MCF 10A (cell line): ENCODE data around the gene FARSA. TPM values are rescaled to one million over a fixed set of nuclear protein-coding genes. Genes with fewer than 3 reads are reported as not detected.
"Not testable (repeated sequence)": the region's sequence is repeated elsewhere in the genome, so short reads cannot be mapped to it uniquely, and the experiment has no call there.

Source experiments
- BruUV-seq: library from RNA; stranded (reverse); fragments of 400-500 nt; replicated peaks from 2 replicates; lab custom pipeline; 2021; lab: Mats Ljungman, UMichigan
- CTCF ChIA-PET: fragments of 300-600 bp; sonication (Branson Sonifier 250); formaldehyde crosslinking; extraction: SDS; loops from one replicate; lab custom pipeline; 2021; ENCODE audit warnings: antibody characterized with exemption, inconsistent platforms; lab: Yijun Ruan, JAX
- POLR2A ChIA-PET: fragments of 300-600, 350-650 bp; sonication (Branson Sonifier 250); formaldehyde crosslinking; extraction: SDS; loops from one replicate; lab custom pipeline; 2020; ENCODE audit warnings: antibody characterized with exemption, inconsistent platforms; lab: Yijun Ruan, JAX
- DNase-seq: peaks from one replicate; pipeline ENCODE4 v3.0.0-alpha.2; 2018; ENCODE audit not compliant: unreplicated experiment
- H3K27ac Mint-ChIP-seq: one replicate; pipeline ENCODE4 v1.8.0; 2022; ENCODE audit warnings: mild to moderate bottlenecking, low read depth, mixed read lengths; ENCODE audit not compliant: unreplicated experiment
- H3K27me3 Mint-ChIP-seq: one replicate; pipeline ENCODE4 v1.8.0; 2022; ENCODE audit warnings: mixed read lengths; ENCODE audit not compliant: insufficient read depth, unreplicated experiment
- H3K36me3 Mint-ChIP-seq: one replicate; pipeline ENCODE4 v1.8.0; 2022; ENCODE audit warnings: mild to moderate bottlenecking, moderate library complexity, mixed read lengths; ENCODE audit not compliant: insufficient read depth, unreplicated experiment
- H3K4me1 Mint-ChIP-seq: one replicate; pipeline ENCODE4 v1.8.0; 2022; ENCODE audit warnings: mixed read lengths; ENCODE audit not compliant: insufficient read depth, unreplicated experiment
- H3K4me3 Mint-ChIP-seq: one replicate; pipeline ENCODE4 v1.8.0; 2022; ENCODE audit warnings: mild to moderate bottlenecking, moderate library complexity, mixed read lengths; ENCODE audit not compliant: unreplicated experiment
- H3K9me3 Mint-ChIP-seq: one replicate; pipeline ENCODE4 v1.8.0; 2022; ENCODE audit warnings: mixed read lengths; ENCODE audit not compliant: unreplicated experiment
- intact Hi-C: fragments of 100-400 bp; cut with micrococcal nuclease; formaldehyde crosslinking; loops from 2 replicates; pipeline ENCODE4 v1.14.1; 2022
- total RNA-seq: library from RNA; stranded (reverse); gene quantifications from 2 replicates; pipeline ENCODE4 v1.2.3, GENCODE V29; 2022
- TF ChIP-seq, protein P1 (sequence below): fragments of 200-600 bp; IDR thresholded peaks from one replicate; pipeline ENCODE4 v1.8.0; 2022; ENCODE audit warnings: antibody characterized with exemption, mild to moderate bottlenecking; ENCODE audit not compliant: unreplicated experiment

Gene FARSA
- total RNA-seq, 1 experiment from 2014 or later, result 107 TPM

DNA sequence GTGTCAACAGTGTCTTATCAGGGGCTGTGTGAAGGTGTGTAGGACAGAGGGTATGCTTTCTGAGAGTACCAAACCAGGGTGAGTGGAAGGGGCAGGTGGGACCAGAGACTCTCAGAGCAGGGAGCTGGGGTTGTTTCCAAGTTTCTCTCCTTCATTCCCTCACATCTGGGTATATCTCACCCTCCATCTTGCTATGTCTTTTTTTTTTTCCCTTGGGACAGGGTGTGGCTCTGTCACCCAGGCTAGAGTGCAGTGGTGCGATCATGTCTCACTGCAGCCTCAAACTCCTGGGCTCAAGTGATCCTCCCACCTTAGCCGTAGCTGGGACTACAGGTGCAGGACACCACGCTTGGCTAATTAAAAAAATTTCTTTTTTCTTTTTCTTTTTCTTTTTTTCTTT lies 46.5 kb upstream of the FARSA start:
- peaks cover 6% of the 10 kb centered on the region for H3K36me3 Mint-ChIP-seq
- no peak overlapping the region for H3K4me3 Mint-ChIP-seq
- ChIA-PET CTCF (interaction anchor here (0.5 to 12.6 kb wide), 8 partner anchors 16 to 582 kb away, joined by 3 to 334 read pairs (median 7); no protein-coding TSS in a partner anchor), POLR2A (no interaction called here)
- no peak for DNase-seq
- H3K9me3 Mint-ChIP-seq, result no peaks in the 10 kb centered on the region
- no peak overlapping the region for H3K27ac Mint-ChIP-seq
- no TSS peak for BruUV-seq
- H3K27me3 Mint-ChIP-seq, result no peaks in the 10 kb centered on the region
- H3K4me1 Mint-ChIP-seq, result peaks cover 7% of the 10 kb centered on the region
- intact Hi-C loops, result no loop called here
- TF ChIP-seq, protein P1, sequence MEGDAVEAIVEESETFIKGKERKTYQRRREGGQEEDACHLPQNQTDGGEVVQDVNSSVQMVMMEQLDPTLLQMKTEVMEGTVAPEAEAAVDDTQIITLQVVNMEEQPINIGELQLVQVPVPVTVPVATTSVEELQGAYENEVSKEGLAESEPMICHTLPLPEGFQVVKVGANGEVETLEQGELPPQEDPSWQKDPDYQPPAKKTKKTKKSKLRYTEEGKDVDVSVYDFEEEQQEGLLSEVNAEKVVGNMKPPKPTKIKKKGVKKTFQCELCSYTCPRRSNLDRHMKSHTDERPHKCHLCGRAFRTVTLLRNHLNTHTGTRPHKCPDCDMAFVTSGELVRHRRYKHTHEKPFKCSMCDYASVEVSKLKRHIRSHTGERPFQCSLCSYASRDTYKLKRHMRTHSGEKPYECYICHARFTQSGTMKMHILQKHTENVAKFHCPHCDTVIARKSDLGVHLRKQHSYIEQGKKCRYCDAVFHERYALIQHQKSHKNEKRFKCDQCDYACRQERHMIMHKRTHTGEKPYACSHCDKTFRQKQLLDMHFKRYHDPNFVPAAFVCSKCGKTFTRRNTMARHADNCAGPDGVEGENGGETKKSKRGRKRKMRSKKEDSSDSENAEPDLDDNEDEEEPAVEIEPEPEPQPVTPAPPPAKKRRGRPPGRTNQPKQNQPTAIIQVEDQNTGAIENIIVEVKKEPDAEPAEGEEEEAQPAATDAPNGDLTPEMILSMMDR, result no peak

DNA sequence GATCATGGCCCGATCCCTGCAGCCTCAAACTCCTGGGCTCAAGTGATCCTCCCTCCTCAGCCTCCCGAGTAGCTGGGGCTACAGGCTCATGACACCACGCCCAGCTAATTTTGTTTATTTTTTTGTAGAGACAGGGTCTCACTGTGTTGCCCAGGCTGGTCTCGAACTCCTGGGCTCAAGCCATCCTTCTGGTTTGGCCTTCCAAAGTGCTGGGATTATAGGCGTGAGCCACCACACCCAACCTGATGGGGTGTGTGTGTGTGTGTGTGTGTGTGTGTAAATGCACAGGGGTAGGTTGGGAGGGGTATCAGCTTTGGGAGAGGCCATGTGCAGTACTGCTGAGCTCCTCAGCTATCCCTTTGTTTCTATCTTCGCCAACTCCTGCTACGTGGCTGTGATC lies 42.6 kb upstream of the FARSA start:
- H3K4me3 Mint-ChIP-seq, H3K9me3 Mint-ChIP-seq, H3K36me3 Mint-ChIP-seq, H3K27me3 Mint-ChIP-seq, DNase-seq, intact Hi-C loops, BruUV-seq, H3K4me1 Mint-ChIP-seq, H3K27ac Mint-ChIP-seq: not testable (repeated sequence)
- ChIA-PET POLR2A (interaction anchor here (1.2 kb wide), 1 partner anchor 11 kb away, joined by 4 read pairs; no protein-coding TSS in a partner anchor), CTCF (interaction anchor here (1.2 to 12.6 kb wide), 10 partner anchors 8 to 613 kb away, joined by 3 to 334 read pairs (median 18); no protein-coding TSS in a partner anchor)

DNA sequence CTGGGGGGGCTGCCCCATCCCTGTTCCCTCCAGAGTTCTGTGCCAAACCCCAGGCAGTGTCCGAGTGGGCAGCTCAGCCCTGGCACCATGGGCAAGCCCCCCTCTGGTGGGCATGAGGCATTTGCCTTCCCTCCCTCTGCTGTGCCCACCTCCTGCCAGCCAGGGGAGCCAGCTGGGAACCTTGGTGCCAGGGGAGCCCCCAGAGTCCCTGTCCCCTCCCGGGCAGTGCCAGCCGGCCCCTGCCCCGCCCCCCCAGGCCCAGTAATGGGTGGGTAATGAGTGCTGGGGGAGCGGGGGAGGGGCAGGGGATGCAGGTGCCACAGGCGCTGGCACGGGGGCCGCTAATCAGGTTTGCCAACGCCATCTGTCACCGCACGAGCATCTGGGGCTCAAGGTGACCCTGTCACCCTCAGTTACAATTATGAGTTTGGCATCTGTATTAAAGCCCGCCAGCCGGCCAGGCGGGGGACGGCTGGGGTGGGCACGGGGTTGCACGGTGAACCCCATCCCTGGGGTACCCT lies 41.8 kb upstream of the FARSA start:
- CTCF ChIA-PET, result interaction anchor here (0.6 to 12.6 kb wide), 6 partner anchors 11 to 119 kb away, joined by 3 to 334 read pairs (median 46); no protein-coding TSS in a partner anchor
- peaks cover 6% of the 10 kb centered on the region for H3K4me1 Mint-ChIP-seq
- intact Hi-C loops, result no loop called here
- POLR2A ChIA-PET, result no interaction called here
- BruUV-seq, result no TSS peak
- H3K9me3 Mint-ChIP-seq, result no peaks in the 10 kb centered on the region
- H3K27ac Mint-ChIP-seq, result no peak overlapping the region
- no peak overlapping the region for H3K4me3 Mint-ChIP-seq
- peaks cover 6% of the 10 kb centered on the region for H3K36me3 Mint-ChIP-seq
- TF ChIP-seq, protein P1, result no peak
- H3K27me3 Mint-ChIP-seq, result no peaks in the 10 kb centered on the region
- no peak for DNase-seq

DNA sequence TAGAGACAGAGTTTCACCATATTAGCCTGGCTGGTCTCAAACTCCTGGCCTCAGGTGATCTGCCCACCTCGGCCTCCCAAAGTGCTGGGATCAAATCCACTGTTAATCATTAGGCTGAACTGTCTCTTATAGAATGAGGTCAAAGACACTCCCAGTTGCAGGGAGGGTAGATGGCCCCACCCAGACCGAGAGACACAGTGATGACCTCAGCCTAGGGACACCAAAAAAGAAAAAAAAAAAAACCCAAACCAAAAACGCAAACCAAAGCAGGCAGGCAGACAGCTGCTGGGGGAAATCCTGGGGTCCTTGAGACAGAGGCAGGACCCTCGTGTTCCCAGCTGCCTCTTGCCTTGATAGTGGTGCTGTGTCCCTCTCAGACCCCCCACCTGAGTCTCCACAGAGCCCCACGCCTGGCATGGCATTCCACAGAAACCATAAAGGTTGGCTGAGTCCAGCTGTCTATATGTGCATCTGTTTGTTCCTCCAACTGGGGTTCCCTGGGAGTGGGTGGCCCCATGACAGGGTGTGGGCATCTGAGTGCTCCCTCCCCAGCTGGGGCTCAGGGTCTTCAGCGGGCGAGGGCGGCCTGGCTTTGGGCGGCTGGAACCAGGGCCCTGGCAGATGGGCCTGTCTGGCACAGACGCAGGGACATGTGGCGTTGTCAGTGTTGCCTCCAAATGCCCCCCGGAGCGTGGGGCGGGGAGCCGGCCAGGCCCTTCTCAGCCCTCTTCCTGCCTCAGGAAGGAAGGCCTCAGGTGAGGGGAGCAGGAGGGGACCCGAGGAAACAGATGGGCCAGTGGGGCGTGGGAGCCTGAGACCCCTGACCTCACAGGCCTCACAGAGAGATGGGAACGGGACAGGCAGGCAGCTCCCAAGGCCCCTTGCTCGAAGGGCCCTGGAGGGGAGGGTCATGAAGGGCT lies 41.0 kb upstream of the FARSA start:
- Mint-ChIP-seq H3K4me3 (no peak overlapping the region), H3K4me1 (peaks cover 6% of the 10 kb centered on the region), H3K36me3 (peaks cover 6% of the 10 kb centered on the region), H3K27me3 (no peaks in the 10 kb centered on the region), H3K27ac (no peak overlapping the region), H3K9me3 (no peaks in the 10 kb centered on the region)
- no TSS peak for BruUV-seq
- no peak for DNase-seq
- TF ChIP-seq, protein P1, result no peak
- intact Hi-C loops, result no loop called here
- ChIA-PET POLR2A (no interaction called here), CTCF (interaction anchor here (0.6 to 12.6 kb wide), 6 partner anchors 10 to 178 kb away, joined by 3 to 334 read pairs (median 6); no protein-coding TSS in a partner anchor)
